D721Med (cell line): ENCODE measurements around the gene MCM5.

Source experiments
- DNase-seq: peaks from one replicate; pipeline ENCODE4 v3.0.0; 2011; ENCODE audit warnings: low spot score; ENCODE audit not compliant: insufficient read length
- FAIRE-seq: peaks from 2 replicates; lab custom pipeline; 2011; peaks lifted over from hg19 to GRCh38; lab: Jason Lieb, UNC
- TF ChIP-seq, protein P1 (sequence below): IDR thresholded peaks from 2 replicates; pipeline ENCODE4 v1.5.1; 2012; ENCODE audit warnings: mild to moderate bottlenecking, control low read depth; ENCODE audit not compliant: insufficient read depth; ENCODE audit errors: missing control alignments

MCM5 gene

DNA sequence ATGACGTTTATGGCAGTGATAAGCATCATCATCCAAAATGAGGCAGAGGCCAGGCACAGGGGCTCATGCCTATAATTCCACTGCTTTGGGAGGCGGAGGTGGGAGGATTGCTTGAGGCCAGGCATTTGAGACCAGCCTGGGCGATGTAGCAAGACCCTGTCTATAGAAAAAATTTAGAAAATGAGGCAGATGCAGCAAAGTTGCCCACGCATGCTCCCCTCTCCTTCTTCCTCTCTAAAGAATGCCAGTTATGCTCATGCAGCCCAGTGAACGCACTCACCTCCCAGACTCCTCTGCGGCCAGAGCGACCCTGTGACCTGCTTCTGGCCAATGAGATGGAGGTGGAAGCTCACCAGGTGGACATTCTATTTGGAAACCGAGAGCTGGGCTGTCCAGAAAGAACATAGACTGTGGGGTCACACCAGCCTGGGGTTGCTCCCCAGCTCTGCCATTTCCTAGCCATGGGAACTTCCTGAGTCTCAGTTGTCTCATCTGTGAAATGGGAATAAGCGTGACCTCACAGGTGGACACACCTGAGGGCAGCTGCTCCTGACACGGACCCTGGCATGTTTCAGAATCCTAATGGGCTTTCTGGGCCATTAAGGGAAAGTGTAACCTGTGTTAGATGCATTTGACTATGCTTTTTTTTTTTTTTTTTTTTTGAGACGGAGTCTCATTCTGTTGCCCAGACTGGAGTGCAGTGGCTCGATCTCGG, 44.9 kb downstream of the MCM5 start:
- no peak for FAIRE-seq
- no peak for DNase-seq
- TF ChIP-seq, protein P1, sequence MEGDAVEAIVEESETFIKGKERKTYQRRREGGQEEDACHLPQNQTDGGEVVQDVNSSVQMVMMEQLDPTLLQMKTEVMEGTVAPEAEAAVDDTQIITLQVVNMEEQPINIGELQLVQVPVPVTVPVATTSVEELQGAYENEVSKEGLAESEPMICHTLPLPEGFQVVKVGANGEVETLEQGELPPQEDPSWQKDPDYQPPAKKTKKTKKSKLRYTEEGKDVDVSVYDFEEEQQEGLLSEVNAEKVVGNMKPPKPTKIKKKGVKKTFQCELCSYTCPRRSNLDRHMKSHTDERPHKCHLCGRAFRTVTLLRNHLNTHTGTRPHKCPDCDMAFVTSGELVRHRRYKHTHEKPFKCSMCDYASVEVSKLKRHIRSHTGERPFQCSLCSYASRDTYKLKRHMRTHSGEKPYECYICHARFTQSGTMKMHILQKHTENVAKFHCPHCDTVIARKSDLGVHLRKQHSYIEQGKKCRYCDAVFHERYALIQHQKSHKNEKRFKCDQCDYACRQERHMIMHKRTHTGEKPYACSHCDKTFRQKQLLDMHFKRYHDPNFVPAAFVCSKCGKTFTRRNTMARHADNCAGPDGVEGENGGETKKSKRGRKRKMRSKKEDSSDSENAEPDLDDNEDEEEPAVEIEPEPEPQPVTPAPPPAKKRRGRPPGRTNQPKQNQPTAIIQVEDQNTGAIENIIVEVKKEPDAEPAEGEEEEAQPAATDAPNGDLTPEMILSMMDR: no peak

DNA sequence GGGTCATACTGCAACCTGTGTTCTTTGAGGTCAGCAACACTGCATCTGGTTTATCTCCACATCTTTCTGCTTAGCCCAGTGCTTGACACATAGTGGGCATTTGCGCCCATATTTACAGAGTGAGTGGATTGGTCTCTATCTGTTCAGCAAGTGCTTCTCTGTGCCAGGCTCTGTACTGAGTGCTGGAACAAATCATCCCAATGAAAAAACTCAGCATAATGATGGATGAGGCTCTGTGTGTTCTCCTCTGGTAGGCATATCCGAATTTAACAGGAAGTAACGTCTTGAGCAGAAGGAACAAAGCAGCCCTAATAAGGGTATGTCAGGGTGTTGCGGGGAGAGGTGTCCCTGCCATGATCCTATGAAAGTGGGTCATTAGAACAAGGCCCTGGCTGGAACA, 46.0 kb downstream of the MCM5 start:
- DNase-seq: no peak
- no peak for FAIRE-seq

DNA sequence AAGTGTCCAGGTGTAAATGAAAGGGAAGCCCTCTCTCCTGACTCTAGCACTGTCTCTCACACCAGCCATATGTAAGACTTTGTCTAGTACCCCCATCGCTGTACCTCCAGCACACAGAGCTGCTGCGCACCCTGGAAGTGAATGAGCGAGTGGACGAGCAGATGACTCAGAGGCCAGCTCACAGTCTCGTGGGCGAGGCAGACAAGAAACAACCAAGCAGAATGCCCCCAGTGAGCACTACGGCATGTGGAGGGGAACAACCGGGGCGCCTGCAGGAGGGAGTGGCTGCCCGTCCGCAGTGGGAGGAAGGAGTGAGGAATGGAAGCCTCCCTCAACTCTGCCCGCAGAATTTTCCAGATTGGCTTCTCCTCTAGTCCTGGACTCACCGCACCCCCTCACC, 46.4 kb downstream of the MCM5 start:
- no peak for FAIRE-seq
- TF ChIP-seq, protein P1: no peak
- no peak for DNase-seq

More for the DNA sequence above, 46.0 kb downstream of the MCM5 start:
- TF ChIP-seq, protein P1: no peak

DNA sequence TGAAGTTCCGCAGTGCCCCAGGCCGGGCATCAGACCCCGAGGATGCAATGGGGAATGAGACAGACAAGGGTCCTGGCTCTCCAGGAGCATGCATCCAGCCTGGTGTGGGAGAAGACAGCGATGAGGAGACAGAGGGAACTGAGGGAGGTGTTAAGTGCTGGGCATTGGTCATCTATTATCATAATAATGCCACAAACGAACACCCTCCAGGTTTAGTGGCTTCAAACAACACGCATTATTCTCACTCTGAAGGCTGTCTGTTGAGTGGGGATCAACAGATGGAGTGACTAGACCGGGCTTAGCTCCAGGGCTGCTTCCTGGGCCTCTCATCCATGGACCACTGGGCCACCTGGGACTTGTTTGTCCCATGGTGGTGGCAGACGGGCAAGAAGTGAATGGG, 48.6 kb downstream of the MCM5 start:
- no peak for FAIRE-seq
- TF ChIP-seq, protein P1: no peak
- no peak for DNase-seq

DNA sequence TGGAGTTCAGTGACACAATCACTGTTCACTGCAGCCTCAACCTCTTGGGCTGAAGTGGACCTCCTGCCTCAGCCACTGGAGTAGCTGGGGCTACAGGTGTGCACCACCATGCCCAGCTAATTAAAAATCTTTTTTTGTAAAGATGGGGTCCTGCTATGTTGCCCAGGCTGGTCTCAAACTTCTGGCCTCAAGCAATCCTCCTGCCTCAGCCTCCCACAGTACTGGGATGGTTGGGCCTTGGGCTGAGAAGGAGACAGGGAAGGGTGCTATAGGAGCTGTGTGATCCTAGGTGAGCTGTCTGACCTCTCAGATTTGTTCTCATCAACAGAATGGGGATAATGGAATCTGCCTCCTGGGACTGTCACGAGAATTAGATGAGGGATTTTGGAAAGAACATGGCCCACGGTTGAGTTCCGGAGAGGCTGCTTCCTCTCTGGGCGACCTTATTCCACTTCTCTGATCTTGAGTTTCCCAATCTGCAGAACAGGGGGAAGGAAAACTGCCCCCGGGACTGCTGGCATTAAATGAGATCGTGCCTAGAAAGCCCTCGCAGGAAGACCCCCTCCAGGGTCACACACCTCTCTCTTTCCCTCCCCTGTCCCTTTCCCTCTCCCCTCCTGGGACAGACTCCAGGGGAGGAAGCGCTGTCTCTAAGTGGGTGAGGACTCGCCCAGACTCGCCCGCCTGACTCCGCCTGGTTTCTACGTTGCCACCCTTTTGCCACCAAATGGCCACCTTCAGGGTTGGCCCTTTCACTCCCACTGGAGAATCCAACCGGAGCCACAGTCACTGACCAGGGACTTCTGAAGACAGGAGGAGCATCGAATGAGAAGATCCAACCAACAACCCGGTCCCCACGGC, 50.1 kb downstream of the MCM5 start:
- DNase-seq (no peak), FAIRE-seq (no peak)
- TF ChIP-seq, protein P1: no peak

DNA sequence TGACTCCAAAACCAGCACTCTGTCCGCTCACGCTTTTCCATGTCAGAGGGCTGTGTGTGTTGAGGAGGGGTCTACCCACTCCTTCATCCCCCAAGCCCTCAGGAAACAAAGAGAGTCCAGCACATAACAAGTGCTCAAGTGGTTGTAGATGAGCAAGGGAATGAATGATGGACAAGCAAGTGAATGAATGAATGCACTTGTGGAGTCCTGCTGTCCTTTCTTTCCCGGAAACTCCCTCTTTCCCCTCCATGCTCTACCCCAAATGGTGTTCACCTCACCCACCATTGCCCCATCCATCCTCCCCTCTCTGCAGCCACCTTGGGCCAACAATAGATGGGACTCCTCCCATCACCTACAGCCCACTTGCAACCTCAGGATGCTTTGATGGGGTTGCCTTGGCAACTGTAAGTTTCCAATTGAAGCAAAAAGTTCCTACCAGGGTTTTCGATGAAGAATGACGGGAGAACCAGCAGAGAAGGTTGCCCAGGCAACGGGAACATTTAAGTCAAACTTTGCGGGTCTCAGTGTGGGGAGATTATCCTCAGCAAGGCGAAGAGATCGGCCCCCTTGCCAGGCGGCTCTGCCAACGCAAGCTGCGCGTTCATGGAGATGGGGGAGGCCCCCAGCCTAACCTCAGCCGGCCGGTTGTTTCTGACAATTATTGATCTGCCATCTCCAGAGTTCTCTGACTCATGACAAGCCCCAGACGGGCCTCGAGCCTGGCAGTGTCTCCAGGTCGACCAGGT, 51.1 kb downstream of the MCM5 start:
- no peak for FAIRE-seq
- TF ChIP-seq, protein P1: no peak
- DNase-seq: no peak
